Neutrophil (primary cell): ENCODE data around the gene UBASH3B.
A peak's percentile ranks its signal among the peaks of the same experiment; 100 is the strongest.

Source experiments
- H3K27ac ChIP-seq: fragments of 200-600 bp; sonication (generic); 2 replicates; pipeline ENCODE4 v1.5.1; 2016; ENCODE audit warnings: mild to moderate bottlenecking, moderate library complexity
- H3K27me3 ChIP-seq: fragments of 200-600 bp; sonication (generic); 2 replicates; pipeline ENCODE4 v1.6.0; 2016; ENCODE audit warnings: mild to moderate bottlenecking
- H3K36me3 ChIP-seq: fragments of 200-600 bp; sonication (generic); 2 replicates; pipeline ENCODE4 v1.5.1; 2017
- H3K4me1 ChIP-seq, 2 experiments: fragments of 200-600 bp in 1 of 2; sonication (generic) in 1 of 2; 1 replicate in 1 of 2; 2 replicates in 1 of 2; pipeline versions ENCODE4 v1.5.1 to v1.6.1; 2013 to 2016; ENCODE audit warnings: low read depth in 1 of 2, low read length in 1 of 2, mild to moderate bottlenecking in 1 of 2, moderate library complexity in 1 of 2; ENCODE audit not compliant: control insufficient read depth in 1 of 2, insufficient read depth in 1 of 2
- H3K4me3 ChIP-seq, 2 experiments: fragments of 200-600 bp in 1 of 2; sonication (generic) in 1 of 2; 1 replicate in 1 of 2; 2 replicates in 1 of 2; pipeline ENCODE4 v1.5.1; 2013 to 2016; ENCODE audit warnings: low read depth in 1 of 2, low read length in 1 of 2, mild to moderate bottlenecking in 1 of 2, moderate library complexity in 1 of 2
- H3K9me3 ChIP-seq: fragments of 200-600 bp; sonication (generic); 2 replicates; pipeline ENCODE4 v1.5.1; 2016
- CTCF ChIP-seq: fragments of 200-600 bp; sonication (generic); IDR thresholded peaks from 2 replicates; pipeline ENCODE4 v1.5.1; 2016; ENCODE audit warnings: antibody characterized with exemption

UBASH3B gene

GRCh38 chr11:122665861-122666260, 10.3 kb downstream of the UBASH3B start:
- Histone ChIP-seq H3K9me3 (no peaks in the 10 kb centered on the region), H3K4me1 (peaks cover 33 to 43% of the 10 kb centered on the region in 2 experiments), H3K27me3 (no peaks in the 10 kb centered on the region), H3K36me3 (no peaks in the 10 kb centered on the region), H3K27ac (peak overlapping the region; percentile 75), H3K4me3 (peak overlapping the region in 1 of 2 experiments; percentile 0)
- no peak for TF ChIP-seq CTCF

- no peaks in the 10 kb centered on the region for H3K27me3 ChIP-seq
- H3K4me1 ChIP-seq: peaks cover 32 to 36% of the 10 kb centered on the region in 2 experiments
- no peaks in the 10 kb centered on the region for H3K36me3 ChIP-seq
- H3K4me3 ChIP-seq: no peak overlapping the region
- TF ChIP-seq CTCF: no peak
- H3K27ac ChIP-seq: peak overlapping the region; percentile 75
- H3K9me3 ChIP-seq: no peaks in the 10 kb centered on the region
Measured at GRCh38 chr11:122666743-122667142, 11.2 kb downstream of the UBASH3B start.

GRCh38 chr11:122668562-122669090, 13.1 kb downstream of the UBASH3B start:
- H3K4me1 ChIP-seq: peaks cover 41 to 43% of the 10 kb centered on the region in 2 experiments
- no peak overlapping the region for H3K27ac ChIP-seq

GRCh38 chr11:122670131-122670530, 14.6 kb downstream of the UBASH3B start:
- Histone ChIP-seq H3K9me3 (no peaks in the 10 kb centered on the region), H3K36me3 (no peaks in the 10 kb centered on the region), H3K27me3 (no peaks in the 10 kb centered on the region), H3K4me1 (peaks cover 41 to 42% of the 10 kb centered on the region in 2 experiments), H3K27ac (no peak overlapping the region), H3K4me3 (no peak overlapping the region)
- no peak for TF ChIP-seq CTCF

More at GRCh38 chr11:122668562-122669090, 13.1 kb downstream of the UBASH3B start:
- TF ChIP-seq CTCF: no peak
- Histone ChIP-seq H3K4me3 (no peak overlapping the region), H3K9me3 (no peaks in the 10 kb centered on the region), H3K36me3 (no peaks in the 10 kb centered on the region), H3K27me3 (no peaks in the 10 kb centered on the region)

GRCh38 chr11:122671400-122671891, 15.9 kb downstream of the UBASH3B start:
- TF ChIP-seq CTCF: no peak
- H3K4me1 ChIP-seq: peaks cover 32 to 36% of the 10 kb centered on the region in 2 experiments
- no peak overlapping the region for H3K4me3 ChIP-seq
- H3K36me3 ChIP-seq: no peaks in the 10 kb centered on the region
- no peaks in the 10 kb centered on the region for H3K9me3 ChIP-seq
- no peaks in the 10 kb centered on the region for H3K27me3 ChIP-seq
- H3K27ac ChIP-seq: peak overlapping the region; percentile 76
